KMS-11 (cell line): ENCODE results near the gene HOXC4.

ENCODE experiments used
- H2AFZ ChIP-seq: fragments of 200-600 bp; sonication (generic); 2 replicates; pipeline ENCODE4 v1.6.1; 2016; ENCODE audit warnings: antibody characterized with exemption, mixed run types, low read depth
- H3K27ac ChIP-seq: fragments of 200-600 bp; sonication (generic); 2 replicates; pipeline ENCODE4 v1.6.1; 2016; ENCODE audit warnings: mild to moderate bottlenecking, mixed run types
- H3K27me3 ChIP-seq: fragments of 200-600 bp; sonication (generic); 2 replicates; pipeline ENCODE4 v1.6.1; 2017; ENCODE audit warnings: mild to moderate bottlenecking, low read depth, mixed run types, moderate library complexity; ENCODE audit not compliant: insufficient read depth
- H3K36me3 ChIP-seq: fragments of 200-600 bp; sonication (generic); 2 replicates; pipeline ENCODE4 v1.6.1; 2017; ENCODE audit warnings: mild to moderate bottlenecking, mixed run types; ENCODE audit not compliant: insufficient read depth
- H3K4me1 ChIP-seq: fragments of 200-600 bp; sonication (generic); 2 replicates; pipeline ENCODE4 v1.6.1; 2016; ENCODE audit warnings: mild to moderate bottlenecking, low read depth, mixed run types; ENCODE audit not compliant: poor library complexity, severe bottlenecking
- H3K4me2 ChIP-seq: fragments of 200-600 bp; sonication (generic); 2 replicates; pipeline ENCODE4 v1.7.0; 2016; ENCODE audit warnings: mild to moderate bottlenecking, mixed run types
- H3K4me3 ChIP-seq: fragments of 200-600 bp; sonication (generic); IDR thresholded peaks from 2 replicates; pipeline ENCODE4 v1.6.1; 2017; ENCODE audit warnings: low read depth, low read length, mixed read lengths; ENCODE audit not compliant: insufficient read depth
- H3K79me2 ChIP-seq: fragments of 200-600 bp; sonication (generic); 2 replicates; pipeline ENCODE4 v1.6.1; 2016; ENCODE audit warnings: low read depth, mixed run types; ENCODE audit not compliant: insufficient read depth
- H3K9ac ChIP-seq: fragments of 200-600 bp; sonication (generic); 2 replicates; pipeline ENCODE4 v1.6.1; 2016; ENCODE audit warnings: mild to moderate bottlenecking, mixed run types
- H4K20me1 ChIP-seq: fragments of 200-600 bp; sonication (generic); 2 replicates; pipeline ENCODE4 v1.6.1; 2016; ENCODE audit warnings: mild to moderate bottlenecking, mixed run types; ENCODE audit not compliant: insufficient read depth
- TF ChIP-seq, protein P1 (sequence below): fragments of 200-600 bp; sonication (generic); conservative IDR thresholded peaks from 2 replicates; pipeline ENCODE4 v1.6.1; 2017; ENCODE audit warnings: low read depth, mild to moderate bottlenecking, antibody characterized with exemption, low read length, moderate library complexity, mixed read lengths

Gene HOXC4

DNA sequence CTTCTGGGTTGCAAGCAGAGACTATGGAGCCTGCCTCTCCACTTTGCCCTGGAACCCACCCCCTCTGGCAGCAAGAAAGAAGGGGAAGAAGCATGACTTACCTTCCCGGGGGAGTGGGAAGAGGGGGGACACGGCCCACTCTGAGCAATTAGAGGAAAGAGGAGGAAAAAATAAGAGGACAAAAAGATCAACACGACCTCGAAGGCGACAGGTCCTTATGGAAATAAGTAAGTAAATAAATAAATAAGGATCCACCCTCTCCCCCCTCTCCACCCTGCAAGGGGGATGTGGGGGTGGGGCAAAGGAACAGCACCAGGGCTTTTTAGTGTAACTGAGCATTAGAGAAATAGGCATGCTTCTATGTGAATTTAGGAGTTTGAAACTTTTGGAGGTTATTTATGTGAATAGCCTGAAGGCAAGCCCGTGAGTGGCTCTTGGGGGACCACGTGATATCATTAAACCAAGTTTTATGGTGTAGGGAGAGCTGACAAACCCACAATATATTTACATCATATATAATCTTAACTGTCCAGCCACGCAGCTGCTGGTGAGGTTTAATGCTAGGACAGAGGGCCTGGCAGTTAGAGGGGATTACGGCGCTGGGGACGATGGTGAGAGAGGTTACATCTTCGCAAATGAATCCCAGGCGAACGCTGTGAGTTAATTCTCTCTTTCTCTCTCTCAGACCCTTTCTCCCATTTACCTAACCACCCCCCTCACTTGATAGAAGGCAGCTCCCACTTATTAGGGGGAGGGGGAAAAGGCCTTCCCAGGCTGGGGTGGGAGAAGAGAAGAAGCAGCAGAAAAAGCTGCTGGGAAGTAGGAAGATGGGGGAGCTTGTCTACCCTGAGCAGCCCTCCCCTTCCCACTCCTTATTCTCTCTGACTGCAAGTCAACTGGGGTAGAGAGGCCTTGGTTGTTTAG lies 16.0 kb upstream of the HOXC4 start:
- Histone ChIP-seq H4K20me1 (no peaks in the 10 kb centered on the region), H3K4me3 (no peak overlapping the region), H2AFZ (no peak overlapping the region), H3K36me3 (no peaks in the 10 kb centered on the region), H3K79me2 (no peaks in the 10 kb centered on the region), H3K27me3 (peaks cover 99% of the 10 kb centered on the region), H3K9ac (no peak overlapping the region), H3K27ac (no peak overlapping the region), H3K4me1 (no peaks in the 10 kb centered on the region), H3K4me2 (no peak overlapping the region)
- TF ChIP-seq, protein P1, sequence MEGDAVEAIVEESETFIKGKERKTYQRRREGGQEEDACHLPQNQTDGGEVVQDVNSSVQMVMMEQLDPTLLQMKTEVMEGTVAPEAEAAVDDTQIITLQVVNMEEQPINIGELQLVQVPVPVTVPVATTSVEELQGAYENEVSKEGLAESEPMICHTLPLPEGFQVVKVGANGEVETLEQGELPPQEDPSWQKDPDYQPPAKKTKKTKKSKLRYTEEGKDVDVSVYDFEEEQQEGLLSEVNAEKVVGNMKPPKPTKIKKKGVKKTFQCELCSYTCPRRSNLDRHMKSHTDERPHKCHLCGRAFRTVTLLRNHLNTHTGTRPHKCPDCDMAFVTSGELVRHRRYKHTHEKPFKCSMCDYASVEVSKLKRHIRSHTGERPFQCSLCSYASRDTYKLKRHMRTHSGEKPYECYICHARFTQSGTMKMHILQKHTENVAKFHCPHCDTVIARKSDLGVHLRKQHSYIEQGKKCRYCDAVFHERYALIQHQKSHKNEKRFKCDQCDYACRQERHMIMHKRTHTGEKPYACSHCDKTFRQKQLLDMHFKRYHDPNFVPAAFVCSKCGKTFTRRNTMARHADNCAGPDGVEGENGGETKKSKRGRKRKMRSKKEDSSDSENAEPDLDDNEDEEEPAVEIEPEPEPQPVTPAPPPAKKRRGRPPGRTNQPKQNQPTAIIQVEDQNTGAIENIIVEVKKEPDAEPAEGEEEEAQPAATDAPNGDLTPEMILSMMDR, result no peak

- H3K27me3 ChIP-seq, result peaks cover 98% of the 10 kb centered on the region
- H3K4me1 ChIP-seq, result no peaks in the 10 kb centered on the region
- no peak overlapping the region for H3K4me2 ChIP-seq
- no peak overlapping the region for H3K4me3 ChIP-seq
- TF ChIP-seq, protein P1, result no peak
- H2AFZ ChIP-seq, result no peak overlapping the region
- no peaks in the 10 kb centered on the region for H4K20me1 ChIP-seq
- H3K27ac ChIP-seq, result no peak overlapping the region
- H3K36me3 ChIP-seq, result no peaks in the 10 kb centered on the region
- H3K9ac ChIP-seq, result no peak overlapping the region
- no peaks in the 10 kb centered on the region for H3K79me2 ChIP-seq
These were observed 15.3 kb upstream of the HOXC4 start for GRCh38 chr12:54038284-54038870.

DNA sequence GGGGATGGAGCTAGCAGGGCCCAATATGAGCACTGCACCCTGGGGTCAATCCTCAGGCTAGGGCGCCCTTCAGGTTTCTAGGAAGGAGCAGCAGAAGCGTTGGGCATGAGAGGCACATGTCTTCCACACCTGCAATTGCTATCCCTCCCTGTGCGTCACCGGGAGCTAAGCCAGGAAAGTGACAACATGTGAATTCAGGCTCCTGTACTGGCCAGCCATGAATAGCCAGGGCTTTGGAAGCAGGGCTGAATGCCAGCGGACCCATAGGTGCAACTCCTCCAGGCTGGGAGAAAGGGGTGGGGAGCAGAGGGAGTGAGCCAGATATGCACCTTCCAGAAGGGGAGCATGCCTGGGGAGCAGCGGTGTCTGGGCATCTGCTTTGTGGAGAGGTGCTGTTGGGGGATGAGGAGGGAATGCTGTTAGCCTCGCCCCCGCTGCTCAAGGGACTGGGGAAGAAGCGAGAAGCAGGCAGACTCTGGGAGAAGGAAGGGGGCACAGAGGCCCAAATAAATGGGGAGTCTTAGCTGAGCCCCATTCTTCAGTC lies 14.7 kb upstream of the HOXC4 start:
- Histone ChIP-seq H4K20me1 (no peaks in the 10 kb centered on the region), H3K4me3 (no peak overlapping the region), H2AFZ (no peak overlapping the region), H3K27me3 (peaks cover 99% of the 10 kb centered on the region), H3K36me3 (no peaks in the 10 kb centered on the region), H3K27ac (no peak overlapping the region), H3K4me2 (no peak overlapping the region), H3K9ac (no peak overlapping the region), H3K79me2 (no peaks in the 10 kb centered on the region), H3K4me1 (no peaks in the 10 kb centered on the region)
- TF ChIP-seq, protein P1, result no peak

- no peak overlapping the region for H3K9ac ChIP-seq
- H3K27me3 ChIP-seq, result peaks cover 98% of the 10 kb centered on the region
- no peaks in the 10 kb centered on the region for H3K4me1 ChIP-seq
These were observed 14.1 kb upstream of the HOXC4 start for GRCh38 chr12:54039417-54040147.

More at GRCh38 chr12:54039417-54040147, 14.1 kb upstream of the HOXC4 start:
- no peaks in the 10 kb centered on the region for H3K79me2 ChIP-seq
- H3K27ac ChIP-seq, result no peak overlapping the region
- no peaks in the 10 kb centered on the region for H4K20me1 ChIP-seq
- H2AFZ ChIP-seq, result no peak overlapping the region
- no peak overlapping the region for H3K4me3 ChIP-seq
- H3K4me2 ChIP-seq, result no peak overlapping the region
- no peaks in the 10 kb centered on the region for H3K36me3 ChIP-seq
- TF ChIP-seq, protein P1, result no peak
